Hepatocyte (in vitro differentiated cells): Measurements from ENCODE around the gene CEP128. TPM values are rescaled to one million over a fixed set of nuclear protein-coding genes. Genes with fewer than 3 reads are reported as not detected.

Source experiments
- DNase-seq: peaks from one replicate; pipeline ENCODE4 v3.0.0-alpha.2; 2016; ENCODE audit warnings: low spot score
- H2AFZ ChIP-seq: fragments of 200-600 bp; sonication (generic); 2 replicates; pipeline ENCODE4 v1.6.0; 2016; ENCODE audit warnings: antibody characterized with exemption, mild to moderate bottlenecking
- H3K27ac ChIP-seq: fragments of 200-600 bp; sonication (generic); 2 replicates; pipeline ENCODE4 v1.5.1; 2016; ENCODE audit warnings: mild to moderate bottlenecking
- H3K27me3 ChIP-seq: fragments of 200-600 bp; sonication (generic); 2 replicates; pipeline ENCODE4 v1.6.1; 2016
- H3K36me3 ChIP-seq: fragments of 200-600 bp; sonication (generic); replicated peaks from 2 replicates; pipeline ENCODE4 v1.5.1; 2016; ENCODE audit warnings: low read depth; ENCODE audit not compliant: insufficient read depth
- H3K4me1 ChIP-seq: fragments of 200-600 bp; sonication (generic); 2 replicates; pipeline ENCODE4 v1.5.1; 2016; ENCODE audit warnings: mild to moderate bottlenecking, moderate library complexity; ENCODE audit not compliant: insufficient read depth
- H3K4me2 ChIP-seq: fragments of 200-600 bp; sonication (generic); 2 replicates; pipeline ENCODE4 v1.6.0; 2016
- H3K4me3 ChIP-seq: fragments of 200-600 bp; sonication (generic); 2 replicates; pipeline ENCODE4 v1.5.1; 2016; ENCODE audit warnings: mild to moderate bottlenecking
- H3K79me2 ChIP-seq: fragments of 200-600 bp; sonication (generic); 2 replicates; pipeline ENCODE4 v1.6.0; 2017; ENCODE audit warnings: mild to moderate bottlenecking
- H3K9me2 ChIP-seq: fragments of 200-600 bp; sonication (generic); replicated peaks from 2 replicates; pipeline ENCODE4 v1.6.0; 2017; ENCODE audit warnings: mild to moderate bottlenecking; ENCODE audit not compliant: insufficient read depth
- H3K9me3 ChIP-seq: fragments of 200-600 bp; sonication (generic); 2 replicates; pipeline ENCODE4 v1.5.1; 2016; ENCODE audit warnings: low read depth, mild to moderate bottlenecking
- H4K20me1 ChIP-seq: fragments of 200-600 bp; sonication (generic); 2 replicates; pipeline ENCODE4 v1.6.0; 2016; ENCODE audit warnings: mild to moderate bottlenecking; ENCODE audit not compliant: insufficient read depth, poor library complexity, severe bottlenecking
- CTCF ChIP-seq: fragments of 200-600 bp; sonication (generic); IDR thresholded peaks from 2 replicates; pipeline ENCODE4 v1.5.1; 2016; ENCODE audit warnings: antibody characterized with exemption, mild to moderate bottlenecking; ENCODE audit not compliant: poor library complexity
- EZH2 ChIP-seq: fragments of 200-600 bp; sonication (generic); IDR thresholded peaks from 2 replicates; pipeline ENCODE4 v1.6.1; 2016; ENCODE audit warnings: antibody characterized with exemption, mild to moderate bottlenecking, borderline replicate concordance
- EZH2phosphoT487 ChIP-seq: fragments of 200-600 bp; sonication (generic); IDR thresholded peaks from one replicate; pipeline ENCODE4 v1.6.1; 2018; ENCODE audit warnings: antibody characterized with exemption, mild to moderate bottlenecking, low read depth, moderate library complexity; ENCODE audit not compliant: unreplicated experiment, severe bottlenecking
- WGBS: methylation state at CpG from one replicate; pipeline ENCODE4 v1.1.6; 2016; ENCODE audit warnings: low lambda C conversion rate; ENCODE audit errors: missing lambda C conversion rate; 5-methylcytosine and 5-hydroxymethylcytosine counted together
- polyA plus RNA-seq: library from polyadenylated mRNA; unstranded; fragments of >200 nt; fragmentation: Nextera tagmentation; extraction: Ambion mirVana; gene quantifications from 2 replicates; pipeline ENCODE4 v1.2.1, GENCODE V29; 2016
- total RNA-seq: library from RNA; depleted of rRNA; stranded (reverse); fragments of >200 nt; gene quantifications from 2 replicates; pipeline ENCODE4 v1.2.3, GENCODE V29; 2014

CEP128 gene
- total and polyA plus RNA-seq, 2 experiments from 2014 or later: 1.4 to 3.6 TPM

- H3K27me3 ChIP-seq: no peaks in the 10 kb centered on the region
- no peaks in the 10 kb centered on the region for H4K20me1 ChIP-seq
- no peaks in the 10 kb centered on the region for H3K36me3 ChIP-seq
- H3K9me3 ChIP-seq: no peaks in the 10 kb centered on the region
- no peak overlapping the region for H3K4me3 ChIP-seq
- H2AFZ ChIP-seq: no peak overlapping the region
- H3K9me2 ChIP-seq: no peaks in the 10 kb centered on the region
- no peak overlapping the region for H3K27ac ChIP-seq
- DNase-seq: no peak
- H3K4me2 ChIP-seq: no peak overlapping the region
- H3K79me2 ChIP-seq: no peaks in the 10 kb centered on the region
- H3K4me1 ChIP-seq: peaks cover 5% of the 10 kb centered on the region
- over 99% methylated on average over 4 of the region's 4 CpGs for WGBS
- TF ChIP-seq CTCF (no peak), EZH2 (no peak), EZH2phosphoT487 (no peak)
Observed at GRCh38 chr14:80496090-80496489, 445.4 kb downstream of the CEP128 start.

DNA sequence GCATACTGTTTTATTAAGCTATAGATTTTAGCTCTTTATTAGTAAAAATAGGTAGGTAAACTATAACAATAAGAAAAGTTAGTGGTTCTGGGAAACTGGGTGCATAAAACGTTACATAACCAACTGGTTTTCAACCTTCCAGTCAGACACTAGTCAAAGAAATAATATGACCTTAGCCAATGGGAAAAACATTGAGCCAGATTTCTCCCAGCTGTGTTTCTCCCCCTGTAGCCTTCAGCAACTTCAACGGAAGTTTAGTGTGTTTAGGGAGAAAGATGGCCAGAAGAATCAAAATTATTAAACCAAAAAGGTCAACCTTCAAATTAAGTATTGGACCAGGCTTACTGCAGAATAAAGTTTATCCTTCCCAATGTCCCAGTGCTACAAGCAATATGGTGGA is 446.8 kb downstream of the CEP128 start:
- Histone ChIP-seq H3K9me2 (no peaks in the 10 kb centered on the region), H3K36me3 (no peaks in the 10 kb centered on the region), H3K4me1 (peaks cover 8% of the 10 kb centered on the region), H3K4me2 (no peak overlapping the region), H3K79me2 (no peaks in the 10 kb centered on the region), H2AFZ (no peak overlapping the region), H3K4me3 (no peak overlapping the region), H4K20me1 (no peaks in the 10 kb centered on the region), H3K27ac (no peak overlapping the region), H3K9me3 (no peaks in the 10 kb centered on the region), H3K27me3 (no peaks in the 10 kb centered on the region)
- DNase-seq: no peak
- WGBS: 93% methylated on average over 2 of the region's 2 CpGs
- TF ChIP-seq EZH2phosphoT487: no peak
- TF ChIP-seq CTCF: no peak
- no peak for TF ChIP-seq EZH2

GRCh38 chr14:80493620-80494019 is 447.9 kb downstream of the CEP128 start:
- H3K4me2 ChIP-seq: no peak overlapping the region
- no peaks in the 10 kb centered on the region for H3K27me3 ChIP-seq
- no peaks in the 10 kb centered on the region for H3K36me3 ChIP-seq
- H3K4me1 ChIP-seq: peaks cover 8% of the 10 kb centered on the region
- no peaks in the 10 kb centered on the region for H3K79me2 ChIP-seq
- no peaks in the 10 kb centered on the region for H3K9me3 ChIP-seq
- H3K27ac ChIP-seq: no peak overlapping the region
- no peaks in the 10 kb centered on the region for H3K9me2 ChIP-seq
- DNase-seq: no peak
- TF ChIP-seq CTCF (no peak), EZH2 (no peak), EZH2phosphoT487 (no peak)
- H4K20me1 ChIP-seq: no peaks in the 10 kb centered on the region
- 94% methylated on average over 5 of the region's 5 CpGs for WGBS
- H3K4me3 ChIP-seq: no peak overlapping the region
- no peak overlapping the region for H2AFZ ChIP-seq

GRCh38 chr14:80491650-80492049 is 449.9 kb downstream of the CEP128 start:
- Histone ChIP-seq H3K9me3 (no peaks in the 10 kb centered on the region), H3K79me2 (no peaks in the 10 kb centered on the region), H3K36me3 (no peaks in the 10 kb centered on the region), H3K27me3 (no peaks in the 10 kb centered on the region), H3K9me2 (no peaks in the 10 kb centered on the region), H2AFZ (no peak overlapping the region), H3K4me3 (no peak overlapping the region), H3K4me2 (no peak overlapping the region), H3K4me1 (peaks cover 8% of the 10 kb centered on the region), H3K27ac (peak overlapping the region; percentile 25), H4K20me1 (no peaks in the 10 kb centered on the region)
- WGBS: 75% methylated on average over 2 of the region's 2 CpGs
- no peak for DNase-seq
- TF ChIP-seq EZH2phosphoT487: no peak
- no peak for TF ChIP-seq CTCF
- no peak for TF ChIP-seq EZH2
